Measurements from ENCODE around the gene CACNA1G.

- no peak for TF ChIP-seq CTCF (conservative IDR thresholded peaks at IDR 0.05 in 1 of 2, IDR thresholded peaks at IDR 0.05 in 1 of 2; ENCODE audit: low read depth in 1 of 2, low read length in 2 of 2)
- TF ChIP-seq EZH2 (IDR thresholded peaks at IDR 0.05; ENCODE audit: low read length, missing control alignments): no peak
These were observed 16.0 kb upstream of the CACNA1G start for GRCh38 chr17:50544516-50544915.

Data from fibroblast of lung (primary cell).